ENCODE measurements around the gene NWD2. TPM values are rescaled to one million over a fixed set of nuclear protein-coding genes. Genes with fewer than 3 reads are reported as not detected.

NWD2 gene
- total and polyA plus RNA-seq, 2 experiments from 2014 or later = 0.33 TPM; not detected in 1

- no peak overlapping the region for H3K4me2 ChIP-seq
- H3K9me3 ChIP-seq (ENCODE audit: low read depth) = no peaks in the 10 kb centered on the region
- DNase-seq (ENCODE audit: low spot score) = no peak
- H3K9me2 ChIP-seq (replicated peaks; ENCODE audit: insufficient read depth) = no peaks in the 10 kb centered on the region
- H2AFZ ChIP-seq = no peak overlapping the region
- no peaks in the 10 kb centered on the region for H3K36me3 ChIP-seq (replicated peaks; ENCODE audit: insufficient read depth, low read depth)
- H3K4me3 ChIP-seq = no peak overlapping the region
- H3K27me3 ChIP-seq = no peaks in the 10 kb centered on the region
- no peaks in the 10 kb centered on the region for H4K20me1 ChIP-seq (ENCODE audit: insufficient read depth, poor library complexity, severe bottlenecking)
- no peak overlapping the region for H3K27ac ChIP-seq
- 100% methylated on average over 1 of the region's 1 CpG for WGBS (ENCODE audit: low lambda C conversion rate, missing lambda C conversion rate)
- no peaks in the 10 kb centered on the region for H3K4me1 ChIP-seq (ENCODE audit: insufficient read depth)
- peaks cover 15% of the 10 kb centered on the region for H3K79me2 ChIP-seq
- no peak for TF ChIP-seq EZH2 (IDR thresholded peaks at IDR 0.05; ENCODE audit: borderline replicate concordance)
Observed at GRCh38 chr4:37450911-37451310, 206.4 kb downstream of the NWD2 start.

DNA sequence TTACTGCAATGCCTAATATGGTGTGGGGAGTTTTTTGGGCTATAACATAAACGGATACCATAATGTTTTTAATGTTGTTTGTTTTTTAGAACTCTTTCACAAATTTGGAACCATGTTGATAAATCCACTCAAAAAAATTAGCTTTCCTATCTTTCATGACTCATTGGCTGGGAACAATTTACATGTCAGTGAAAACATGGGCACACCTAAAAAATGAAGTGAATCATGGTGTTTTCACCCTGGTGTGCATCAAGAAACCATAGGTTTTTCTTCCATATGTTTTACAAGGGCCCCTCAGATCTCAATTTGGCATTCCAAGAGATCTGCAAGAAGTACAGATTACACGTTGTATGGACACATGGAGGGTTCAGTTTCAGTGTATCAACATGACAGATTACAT is 207.1 kb downstream of the NWD2 start:
- DNase-seq (ENCODE audit: low spot score) = no peak
- Histone ChIP-seq H3K4me2 (no peak overlapping the region), H3K79me2 (peaks cover 19% of the 10 kb centered on the region), H3K9me3 (ENCODE audit: low read depth) (no peaks in the 10 kb centered on the region), H3K36me3 (replicated peaks; ENCODE audit: insufficient read depth, low read depth) (no peaks in the 10 kb centered on the region), H3K4me1 (ENCODE audit: insufficient read depth) (no peaks in the 10 kb centered on the region), H2AFZ (no peak overlapping the region), H3K27me3 (no peaks in the 10 kb centered on the region), H3K27ac (no peak overlapping the region), H3K4me3 (no peak overlapping the region), H3K9me2 (replicated peaks; ENCODE audit: insufficient read depth) (no peaks in the 10 kb centered on the region), H4K20me1 (ENCODE audit: insufficient read depth, poor library complexity, severe bottlenecking) (no peaks in the 10 kb centered on the region)
- TF ChIP-seq EZH2 (IDR thresholded peaks at IDR 0.05; ENCODE audit: borderline replicate concordance) (no peak), EZH2phosphoT487 (IDR thresholded peaks at IDR 0.05; ENCODE audit: low read depth, severe bottlenecking, unreplicated experiment) (no peak)
- TF ChIP-seq, protein P1, sequence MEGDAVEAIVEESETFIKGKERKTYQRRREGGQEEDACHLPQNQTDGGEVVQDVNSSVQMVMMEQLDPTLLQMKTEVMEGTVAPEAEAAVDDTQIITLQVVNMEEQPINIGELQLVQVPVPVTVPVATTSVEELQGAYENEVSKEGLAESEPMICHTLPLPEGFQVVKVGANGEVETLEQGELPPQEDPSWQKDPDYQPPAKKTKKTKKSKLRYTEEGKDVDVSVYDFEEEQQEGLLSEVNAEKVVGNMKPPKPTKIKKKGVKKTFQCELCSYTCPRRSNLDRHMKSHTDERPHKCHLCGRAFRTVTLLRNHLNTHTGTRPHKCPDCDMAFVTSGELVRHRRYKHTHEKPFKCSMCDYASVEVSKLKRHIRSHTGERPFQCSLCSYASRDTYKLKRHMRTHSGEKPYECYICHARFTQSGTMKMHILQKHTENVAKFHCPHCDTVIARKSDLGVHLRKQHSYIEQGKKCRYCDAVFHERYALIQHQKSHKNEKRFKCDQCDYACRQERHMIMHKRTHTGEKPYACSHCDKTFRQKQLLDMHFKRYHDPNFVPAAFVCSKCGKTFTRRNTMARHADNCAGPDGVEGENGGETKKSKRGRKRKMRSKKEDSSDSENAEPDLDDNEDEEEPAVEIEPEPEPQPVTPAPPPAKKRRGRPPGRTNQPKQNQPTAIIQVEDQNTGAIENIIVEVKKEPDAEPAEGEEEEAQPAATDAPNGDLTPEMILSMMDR (IDR thresholded peaks at IDR 0.05; ENCODE audit: poor library complexity) = no peak
- 73% methylated on average over 2 of the region's 2 CpGs for WGBS (ENCODE audit: low lambda C conversion rate, missing lambda C conversion rate)

- Histone ChIP-seq H2AFZ (peak overlapping the region; percentile 82), H3K36me3 (replicated peaks; ENCODE audit: insufficient read depth, low read depth) (no peaks in the 10 kb centered on the region), H3K9me3 (ENCODE audit: low read depth) (no peaks in the 10 kb centered on the region), H3K4me2 (peak overlapping the region; percentile 88), H3K27me3 (no peaks in the 10 kb centered on the region), H3K4me1 (ENCODE audit: insufficient read depth) (no peaks in the 10 kb centered on the region), H3K4me3 (no peak overlapping the region), H3K79me2 (peaks cover 32% of the 10 kb centered on the region), H3K9me2 (replicated peaks; ENCODE audit: insufficient read depth) (no peaks in the 10 kb centered on the region), H4K20me1 (ENCODE audit: insufficient read depth, poor library complexity, severe bottlenecking) (no peaks in the 10 kb centered on the region), H3K27ac (peak overlapping the region; percentile 93)
- DNase-seq (ENCODE audit: low spot score) = peak; percentile 87
- WGBS (ENCODE audit: low lambda C conversion rate, missing lambda C conversion rate) = 4% methylated on average over 3 of the region's 3 CpGs
- TF ChIP-seq EZH2phosphoT487 (IDR thresholded peaks at IDR 0.05; ENCODE audit: low read depth, severe bottlenecking, unreplicated experiment) = no peak
- TF ChIP-seq EZH2 (IDR thresholded peaks at IDR 0.05; ENCODE audit: borderline replicate concordance) = no peak
- TF ChIP-seq, protein P1 (IDR thresholded peaks at IDR 0.05; ENCODE audit: poor library complexity) = peak; percentile 68
Observed at GRCh38 chr4:37452952-37453280, 208.4 kb downstream of the NWD2 start.

- no peak for TF ChIP-seq EZH2 (IDR thresholded peaks at IDR 0.05; ENCODE audit: borderline replicate concordance)
- TF ChIP-seq EZH2phosphoT487 (IDR thresholded peaks at IDR 0.05; ENCODE audit: low read depth, severe bottlenecking, unreplicated experiment) = no peak
- TF ChIP-seq, protein P1 (IDR thresholded peaks at IDR 0.05; ENCODE audit: poor library complexity) = peak; percentile 3
- WGBS (ENCODE audit: low lambda C conversion rate, missing lambda C conversion rate) = under 1% methylated on average over 51 of the region's 56 CpGs
- Histone ChIP-seq H3K9me3 (ENCODE audit: low read depth) (no peaks in the 10 kb centered on the region), H3K4me1 (ENCODE audit: insufficient read depth) (no peaks in the 10 kb centered on the region), H3K79me2 (peaks cover 37% of the 10 kb centered on the region), H2AFZ (peak overlapping the region; percentile 82), H3K9me2 (replicated peaks; ENCODE audit: insufficient read depth) (no peaks in the 10 kb centered on the region), H4K20me1 (ENCODE audit: insufficient read depth, poor library complexity, severe bottlenecking) (no peaks in the 10 kb centered on the region), H3K27me3 (no peaks in the 10 kb centered on the region), H3K27ac (peak overlapping the region; percentile 93), H3K36me3 (replicated peaks; ENCODE audit: insufficient read depth, low read depth) (no peaks in the 10 kb centered on the region), H3K4me2 (peak overlapping the region; percentile 88), H3K4me3 (peak overlapping the region; percentile 62)
- DNase-seq (ENCODE audit: low spot score) = peak; percentile 91
Observed at GRCh38 chr4:37453281-37453998, 208.9 kb downstream of the NWD2 start.
